H9 (cell line): ENCODE data around the gene ARID3C. TPM values are rescaled to one million over a fixed set of nuclear protein-coding genes. Genes with fewer than 3 reads are reported as not detected.
A peak's percentile ranks its signal among the peaks of the same experiment; 100 is the strongest.

ENCODE experiments used
- DNase-seq: peaks from one replicate; pipeline ENCODE4 v3.0.0-alpha.2; 2017
- H2AFZ ChIP-seq: one replicate; pipeline ENCODE4 v1.6.1; 2013; ENCODE audit warnings: mild to moderate bottlenecking, low read length, control low read depth, moderate library complexity
- H2AK5ac ChIP-seq: 2 replicates; pipeline ENCODE4 v1.6.1; 2013; ENCODE audit warnings: low read length, control low read depth, mixed read lengths; ENCODE audit not compliant: insufficient read length
- H2BK120ac ChIP-seq: one replicate; pipeline ENCODE4 v1.6.1; 2013; ENCODE audit warnings: low read depth, mild to moderate bottlenecking, low read length, control low read depth, inconsistent platforms; ENCODE audit not compliant: poor library complexity, severe bottlenecking
- H2BK12ac ChIP-seq: 2 replicates; pipeline ENCODE4 v1.6.1; 2013; ENCODE audit warnings: low read length, control low read depth, mixed read lengths, low read depth; ENCODE audit not compliant: insufficient read length
- H2BK15ac ChIP-seq: 2 replicates; pipeline ENCODE4 v1.6.1; 2013; ENCODE audit warnings: low read depth, low read length, control low read depth
- H2BK20ac ChIP-seq: one replicate; pipeline ENCODE4 v1.6.1; 2013; ENCODE audit warnings: low read depth, mild to moderate bottlenecking, low read length, control low read depth, inconsistent platforms; ENCODE audit not compliant: poor library complexity, severe bottlenecking
- H2BK5ac ChIP-seq: 2 replicates; pipeline ENCODE4 v1.6.1; 2013; ENCODE audit warnings: low read length, control low read depth, mixed read lengths; ENCODE audit not compliant: insufficient read length
- H3K14ac ChIP-seq: 2 replicates; pipeline ENCODE4 v1.6.1; 2013; ENCODE audit warnings: low read length, control low read depth; ENCODE audit not compliant: insufficient read depth
- H3K18ac ChIP-seq: 2 replicates; pipeline ENCODE4 v1.6.1; 2013; ENCODE audit warnings: low read depth, mild to moderate bottlenecking, mixed read lengths, low read length, control low read depth; ENCODE audit not compliant: insufficient read length
- H3K23ac ChIP-seq: 2 replicates; pipeline ENCODE4 v1.6.1; 2013; ENCODE audit warnings: low read length, control low read depth, mixed read lengths, low read depth; ENCODE audit not compliant: insufficient read length
- H3K23me2 ChIP-seq: 2 replicates; pipeline ENCODE4 v1.6.1; 2013; ENCODE audit warnings: low read depth, mild to moderate bottlenecking, mixed read lengths, low read length, control low read depth; ENCODE audit not compliant: insufficient read length, poor library complexity, severe bottlenecking
- H3K27ac ChIP-seq: 2 replicates; pipeline ENCODE4 v1.5.1; 2013; ENCODE audit warnings: low read length, control low read depth, mixed read lengths, low read depth; ENCODE audit not compliant: insufficient read length
- H3K27me3 ChIP-seq: 2 replicates; pipeline ENCODE4 v1.6.1; 2013; ENCODE audit warnings: low read length, control low read depth, inconsistent platforms; ENCODE audit not compliant: insufficient read depth
- H3K4ac ChIP-seq: 2 replicates; pipeline ENCODE4 v1.6.1; 2013; ENCODE audit warnings: low read depth, mild to moderate bottlenecking, control low read depth, inconsistent platforms, low read length, moderate library complexity
- H3K4me1 ChIP-seq: 2 replicates; pipeline ENCODE4 v1.6.1; 2013; ENCODE audit warnings: low read length, control low read depth, inconsistent platforms; ENCODE audit not compliant: insufficient read depth
- H3K4me2 ChIP-seq: 2 replicates; pipeline ENCODE4 v1.6.1; 2013; ENCODE audit warnings: low read length, control low read depth, mixed read lengths; ENCODE audit not compliant: insufficient read length, insufficient read depth
- H3K56ac ChIP-seq: 2 replicates; pipeline ENCODE4 v1.6.1; 2013; ENCODE audit warnings: low read depth, mild to moderate bottlenecking, mixed read lengths, low read length, control low read depth; ENCODE audit not compliant: insufficient read length
- H3K79me1 ChIP-seq: 2 replicates; pipeline ENCODE4 v1.6.1; 2013; ENCODE audit warnings: low read depth, mild to moderate bottlenecking, moderate library complexity, low read length, control low read depth, inconsistent platforms; ENCODE audit not compliant: insufficient read depth, poor library complexity, severe bottlenecking
- H3K79me2 ChIP-seq: 2 replicates; pipeline ENCODE4 v1.6.1; 2013; ENCODE audit warnings: low read length, control low read depth, inconsistent platforms; ENCODE audit not compliant: insufficient read depth
- H3K9ac ChIP-seq: 2 replicates; pipeline ENCODE4 v1.6.1; 2013; ENCODE audit warnings: low read length, control low read depth, mixed read lengths; ENCODE audit not compliant: insufficient read length; ENCODE audit errors: extremely low read depth
- H3K9me3 ChIP-seq: one replicate; pipeline ENCODE4 v1.6.1; 2013; ENCODE audit warnings: low read depth, low read length, inconsistent platforms; ENCODE audit not compliant: control insufficient read depth
- H3T11ph ChIP-seq: one replicate; pipeline ENCODE4 v1.6.1; 2013; ENCODE audit warnings: mild to moderate bottlenecking, low read length, control low read depth, inconsistent platforms
- H4K20me1 ChIP-seq: one replicate; pipeline ENCODE4 v1.6.1; 2013; ENCODE audit not compliant: control insufficient read depth, insufficient read length, insufficient read depth
- H4K5ac ChIP-seq: 2 replicates; pipeline ENCODE4 v1.6.1; 2013; ENCODE audit warnings: low read depth, mild to moderate bottlenecking, mixed read lengths, low read length, control low read depth; ENCODE audit not compliant: insufficient read length
- H4K8ac ChIP-seq: replicated peaks from 2 replicates; pipeline ENCODE4 v1.6.1; 2013; ENCODE audit warnings: low read length, control low read depth, mixed read lengths, low read depth; ENCODE audit not compliant: insufficient read length
- H4K91ac ChIP-seq: 2 replicates; pipeline ENCODE4 v1.6.1; 2013; ENCODE audit warnings: low read depth, mild to moderate bottlenecking, moderate library complexity, mixed read lengths, low read length, control low read depth; ENCODE audit not compliant: insufficient read length
- H3K27ac Mint-ChIP-seq, 3 experiments: 2 replicates in 2 of 3; 3 replicates in 1 of 3; pipeline ENCODE4 v1.8.0; 2020 to 2021; ENCODE audit warnings: mixed read lengths in 3 of 3, mild to moderate bottlenecking in 1 of 3, moderate library complexity in 1 of 3
- H3K27me3 Mint-ChIP-seq: 2 replicates; pipeline ENCODE4 v1.8.0; 2021; ENCODE audit warnings: low read depth, mild to moderate bottlenecking, moderate library complexity, mixed read lengths
- H3K36me3 Mint-ChIP-seq, 3 experiments: 2 replicates in 2 of 3; 3 replicates in 1 of 3; pipeline ENCODE4 v1.8.0; 2020 to 2021; ENCODE audit warnings: low read depth in 3 of 3, mixed read lengths in 3 of 3; ENCODE audit not compliant: insufficient read depth in 1 of 3
- H3K4me1 Mint-ChIP-seq, 2 experiments: 2 replicates each; pipeline ENCODE4 v1.8.0; 2020; ENCODE audit warnings: mixed read lengths in 2 of 2
- H3K4me3 Mint-ChIP-seq, 2 experiments: 2 replicates in 1 of 2; 3 replicates in 1 of 2; pipeline ENCODE4 v1.8.0; 2020 to 2021; ENCODE audit warnings: mild to moderate bottlenecking in 2 of 2, mixed read lengths in 2 of 2, moderate library complexity in 1 of 2
- H3K9me3 Mint-ChIP-seq, 2 experiments: 2 replicates in 1 of 2; 3 replicates in 1 of 2; pipeline ENCODE4 v1.8.0; 2020; ENCODE audit warnings: mild to moderate bottlenecking in 2 of 2, mixed read lengths in 2 of 2, moderate library complexity in 1 of 2
- CTCF ChIP-seq: fragments of 200-600 bp; sonication (generic); conservative IDR thresholded peaks from 3 replicates; pipeline ENCODE4 v1.8.0; 2021; ENCODE audit warnings: antibody characterized with exemption, mild to moderate bottlenecking
- WGBS: extraction: QIAGEN DNeasy Blood & Tissue Kit; methylation state at CpG from one replicate; pipeline ENCODE4 v1.1.7; 2013; ENCODE audit warnings: missing lambda C conversion rate, low lambda C conversion rate, mixed read lengths; ENCODE audit not compliant: insufficient read length; ENCODE audit errors: extremely low coverage; 5-methylcytosine and 5-hydroxymethylcytosine counted together
- total RNA-seq: library from RNA; stranded (reverse); gene quantifications from 2 replicates; pipeline ENCODE4 v1.2.1, GENCODE V29; 2021

The ARID3C gene
- total RNA-seq, 1 experiment from 2014 or later, result not detected

GRCh38 chr9:34588671-34589635 is 39.9 kb downstream of the ARID3C start:
- H3K9me3 ChIP-seq, result no peaks in the 10 kb centered on the region
- H3K4me1 Mint-ChIP-seq, result peaks cover 40 to 52% of the 10 kb centered on the region in 2 experiments

More at GRCh38 chr9:34588671-34589635, 39.9 kb downstream of the ARID3C start:
- Histone ChIP-seq H2BK5ac (no peak overlapping the region), H3K4ac (no peak overlapping the region), H3K27ac (no peak overlapping the region), H4K8ac (no peak overlapping the region), H2AK5ac (no peak overlapping the region), H3K18ac (no peak overlapping the region), H3K79me1 (no peaks in the 10 kb centered on the region), H2AFZ (no peak overlapping the region), H3K23ac (no peak overlapping the region), H3K4me1 (peaks cover 12% of the 10 kb centered on the region; the same call in 1 of the 2 replicates), H2BK120ac (no peak overlapping the region), H3K27me3 (peaks cover 87% of the 10 kb centered on the region), H4K20me1 (peaks cover 7% of the 10 kb centered on the region), H3K56ac (no peak overlapping the region), H3K23me2 (peaks cover 21% of the 10 kb centered on the region), H3K79me2 (no peaks in the 10 kb centered on the region), H3T11ph (no peak overlapping the region), H3K14ac (no peak overlapping the region; the same call in 1 of the 2 replicates), H2BK15ac (no peak overlapping the region), H2BK12ac (no peak overlapping the region), H3K4me2 (peak overlapping the region; percentile 53), H4K91ac (no peak overlapping the region), H4K5ac (no peak overlapping the region), H2BK20ac (no peak overlapping the region), H3K9ac (no peak overlapping the region)
- no peak overlapping the region for H3K27ac Mint-ChIP-seq
- no peak for DNase-seq
- no CpG with 5 or more reads among the region's 86 CpGs for WGBS
- TF ChIP-seq CTCF, result no peak
- peaks cover 100% of the 10 kb centered on the region for H3K27me3 Mint-ChIP-seq
- no peaks in the 10 kb centered on the region; a peak in 2 of 5 replicates for H3K9me3 Mint-ChIP-seq
- peaks cover 0 to 2% (median 0%) of the 10 kb centered on the region in 3 experiments; a peak in 1 of 7 replicates for H3K36me3 Mint-ChIP-seq
- peak overlapping the region; percentile 59 to 83 for H3K4me3 Mint-ChIP-seq
